ENCODE results near the gene SPDEF.

Gene SPDEF

GRCh38 chr6:34530753-34531365, 25.3 kb downstream of the SPDEF start:
- Histone ChIP-seq H3K36me3 (ENCODE audit: insufficient read depth, low read length) (no peaks in the 10 kb centered on the region), H3K4me3 (ENCODE audit: low read depth, low read length, poor library complexity, severe bottlenecking) (no peak overlapping the region), H3K9me2 (ENCODE audit: low read depth, low read length) (no peaks in the 10 kb centered on the region), H3K27me3 (ENCODE audit: insufficient read depth, low read length) (no peaks in the 10 kb centered on the region), H4K20me1 (ENCODE audit: insufficient read depth, low read length) (no peaks in the 10 kb centered on the region), H3K27ac (ENCODE audit: low read depth, low read length, poor library complexity, severe bottlenecking) (no peak overlapping the region), H3K9ac (ENCODE audit: low read length) (no peak overlapping the region), H3K79me2 (ENCODE audit: insufficient read depth, low read length) (no peaks in the 10 kb centered on the region), H3F3A (ENCODE audit: insufficient read depth, low read length) (no peaks in the 10 kb centered on the region), H3K4me1 (ENCODE audit: insufficient read depth, low read length, severe bottlenecking) (peaks cover 9% of the 10 kb centered on the region), H3K4me2 (ENCODE audit: low read length) (no peak overlapping the region), H3K9me3 (ENCODE audit: low read length) (no peaks in the 10 kb centered on the region), H2AFZ (ENCODE audit: low read length) (no peak overlapping the region)
- TF ChIP-seq EZH2 (IDR thresholded peaks at IDR 0.05; ENCODE audit: borderline replicate concordance, low read length) (no peak), CTCF (IDR thresholded peaks at IDR 0.05; ENCODE audit: low read length) (no peak)

- no peaks in the 10 kb centered on the region for H3K9me3 ChIP-seq (ENCODE audit: low read length)
- H3K79me2 ChIP-seq (ENCODE audit: insufficient read depth, low read length), result no peaks in the 10 kb centered on the region
- H3K4me2 ChIP-seq (ENCODE audit: low read length), result no peak overlapping the region
- H3K27ac ChIP-seq (ENCODE audit: low read depth, low read length, poor library complexity, severe bottlenecking), result no peak overlapping the region
- H3K4me3 ChIP-seq (ENCODE audit: low read depth, low read length, poor library complexity, severe bottlenecking), result no peak overlapping the region
- H3K27me3 ChIP-seq (ENCODE audit: insufficient read depth, low read length), result no peaks in the 10 kb centered on the region
- no peak overlapping the region for H2AFZ ChIP-seq (ENCODE audit: low read length)
- TF ChIP-seq EZH2 (IDR thresholded peaks at IDR 0.05; ENCODE audit: borderline replicate concordance, low read length) (no peak), CTCF (IDR thresholded peaks at IDR 0.05; ENCODE audit: low read length) (no peak)
- no peaks in the 10 kb centered on the region for H3K36me3 ChIP-seq (ENCODE audit: insufficient read depth, low read length)
- no peaks in the 10 kb centered on the region for H4K20me1 ChIP-seq (ENCODE audit: insufficient read depth, low read length)
- peaks cover 9% of the 10 kb centered on the region for H3K4me1 ChIP-seq (ENCODE audit: insufficient read depth, low read length, severe bottlenecking)
- no peaks in the 10 kb centered on the region for H3F3A ChIP-seq (ENCODE audit: insufficient read depth, low read length)
- H3K9me2 ChIP-seq (ENCODE audit: low read depth, low read length), result no peaks in the 10 kb centered on the region
- no peak overlapping the region for H3K9ac ChIP-seq (ENCODE audit: low read length)
Measured at GRCh38 chr6:34529665-34530327, 26.3 kb downstream of the SPDEF start.

- Histone ChIP-seq H3K79me2 (ENCODE audit: insufficient read depth, low read length) (no peaks in the 10 kb centered on the region), H3K27me3 (ENCODE audit: insufficient read depth, low read length) (no peaks in the 10 kb centered on the region), H3K9me3 (ENCODE audit: low read length) (no peaks in the 10 kb centered on the region), H3K4me3 (ENCODE audit: low read depth, low read length, poor library complexity, severe bottlenecking) (no peak overlapping the region), H3K36me3 (ENCODE audit: insufficient read depth, low read length) (no peaks in the 10 kb centered on the region), H3K27ac (ENCODE audit: low read depth, low read length, poor library complexity, severe bottlenecking) (no peak overlapping the region), H3K9me2 (ENCODE audit: low read depth, low read length) (no peaks in the 10 kb centered on the region), H4K20me1 (ENCODE audit: insufficient read depth, low read length) (no peaks in the 10 kb centered on the region), H3K9ac (ENCODE audit: low read length) (no peak overlapping the region), H3K4me1 (ENCODE audit: insufficient read depth, low read length, severe bottlenecking) (peaks cover 9% of the 10 kb centered on the region), H2AFZ (ENCODE audit: low read length) (no peak overlapping the region), H3F3A (ENCODE audit: insufficient read depth, low read length) (no peaks in the 10 kb centered on the region), H3K4me2 (ENCODE audit: low read length) (no peak overlapping the region)
- TF ChIP-seq EZH2 (IDR thresholded peaks at IDR 0.05; ENCODE audit: borderline replicate concordance, low read length) (no peak), CTCF (IDR thresholded peaks at IDR 0.05; ENCODE audit: low read length) (no peak)
Measured at GRCh38 chr6:34528996-34529664, 27.0 kb downstream of the SPDEF start.
